ENCODE data around the gene IFT22. TPM values are rescaled to one million over a fixed set of nuclear protein-coding genes. Genes with fewer than 3 reads are reported as not detected.
"Not testable (repeated sequence)": the region's sequence is repeated elsewhere in the genome, so short reads cannot be mapped to it uniquely, and the experiment has no call there.

The IFT22 gene
- total and polyA plus RNA-seq, 2 of the 8 experiments (the other 6 are each of a cell fraction or from before 2014, with no cell fraction given) = 17.7 to 18.9 TPM

GRCh38 chr7:101287032-101287431, 34.6 kb downstream of the IFT22 start (continued):
- TF ChIP-seq CEBPB (IDR thresholded peaks at IDR 0.05; ENCODE audit: low read depth, low read length) (no peak), POU5F1 (IDR thresholded peaks at IDR 0.05; ENCODE audit: low read depth, low read length) (no peak), HDAC2 (IDR thresholded peaks at IDR 0.05; ENCODE audit: borderline replicate concordance in 1 of 2, low read depth in 2 of 2, low read length in 2 of 2) (no peak), RBBP5 (IDR thresholded peaks at IDR 0.05; ENCODE audit: borderline replicate concordance, low read depth, low read length) (no peak), SP2 (IDR thresholded peaks at IDR 0.05; ENCODE audit: low read length) (no peak), BCL11A (IDR thresholded peaks at IDR 0.05; ENCODE audit: low read depth in 2 of 2, low read length in 2 of 2) (no peak), ASH2L (IDR thresholded peaks at IDR 0.05; ENCODE audit: low read length) (no peak), RXRA (IDR thresholded peaks at IDR 0.05; ENCODE audit: insufficient read depth, low read depth, low read length) (no peak), YY1 (IDR thresholded peaks at IDR 0.05; ENCODE audit: low read depth, low read length) (no peak)

DNA sequence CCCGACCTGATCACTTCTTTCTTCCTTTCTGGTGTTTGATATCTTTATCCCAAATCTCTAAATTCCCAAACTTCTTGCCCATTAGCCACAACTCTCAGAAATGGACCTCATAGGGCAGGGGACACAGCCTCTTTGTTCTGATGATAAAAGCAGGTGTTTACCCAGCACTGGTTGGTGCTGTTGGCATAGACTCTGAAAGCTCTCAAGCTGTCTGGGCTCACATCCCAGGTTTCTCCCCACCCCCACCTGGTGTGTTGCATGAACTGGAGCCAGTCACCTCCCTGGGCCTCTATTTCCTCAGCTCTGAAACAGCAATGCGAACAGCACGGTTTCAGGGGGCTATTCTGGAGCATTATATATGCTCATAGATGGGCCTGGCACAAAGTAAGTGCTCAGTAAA, 35.7 kb downstream of the IFT22 start:
- not testable (repeated sequence) for H2AK5ac ChIP-seq (ENCODE audit: low read depth, low read length); H2BK20ac ChIP-seq (ENCODE audit: low read length); H3K18ac ChIP-seq (ENCODE audit: extremely low read depth, low read length); H3K9ac ChIP-seq (replicated peaks in 1 of 4; ENCODE audit: extremely low read depth in 1 of 4, low read depth in 3 of 4, low read length in 3 of 4); H3K79me1 ChIP-seq (ENCODE audit: low read depth, low read length); H3K9me3 ChIP-seq (ENCODE audit: insufficient read depth in 2 of 2, low read depth in 1 of 2, low read length in 1 of 2); H2BK120ac ChIP-seq (replicated peaks; ENCODE audit: low read depth, low read length); H3K4ac ChIP-seq (replicated peaks; ENCODE audit: insufficient read length, low read depth, low read length); DNase-seq (ENCODE audit: low read depth in 1 of 2, low spot score in 2 of 2); H3K27me3 ChIP-seq (replicated peaks in 1 of 4; ENCODE audit: control insufficient read depth in 3 of 4, extremely low read depth in 1 of 4, insufficient read depth in 3 of 4, low read length in 3 of 4); H4K8ac ChIP-seq (ENCODE audit: extremely low read depth, insufficient read depth, low read length); H3K23ac ChIP-seq (ENCODE audit: insufficient read length); H2BK5ac ChIP-seq (ENCODE audit: low read depth, low read length); H4K5ac ChIP-seq (ENCODE audit: insufficient read length, low read depth, low read length); H3K14ac ChIP-seq (ENCODE audit: insufficient read length); H4K20me1 ChIP-seq (replicated peaks in 1 of 2; ENCODE audit: control insufficient read depth in 1 of 2, insufficient read depth in 2 of 2, low read length in 2 of 2); H3K23me2 ChIP-seq (ENCODE audit: low read depth, low read length); H2AFZ ChIP-seq (ENCODE audit: low read length); FAIRE-seq; H3K4me2 ChIP-seq (ENCODE audit: insufficient read depth in 1 of 2, low read depth in 2 of 2, low read length in 2 of 2); H2BK15ac ChIP-seq (ENCODE audit: low read length); H4K91ac ChIP-seq (replicated peaks; ENCODE audit: insufficient read length, low read length); H2BK12ac ChIP-seq (ENCODE audit: low read depth, low read length); H3K56ac ChIP-seq (replicated peaks; ENCODE audit: insufficient read length, low read depth, low read length); H3K4me3 ChIP-seq (ENCODE audit: extremely low read depth in 1 of 4, insufficient read depth in 2 of 4, low read depth in 3 of 4, low read length in 4 of 4); H3K27ac ChIP-seq (ENCODE audit: low read depth, low read length)
- ChIA-PET POLR2A (ENCODE audit: partially characterized antibody) (interaction anchor here (1.1 to 1.5 kb wide), 3 partner anchors 9 to 12 kb away, joined by 3 to 8 read pairs (median 3); no protein-coding TSS in a partner anchor), CTCF (ENCODE audit: partially characterized antibody) (interaction anchor here (0.7 to 1.6 kb wide), 3 partner anchors 9 to 160 kb away, joined by 3 read pairs; no protein-coding TSS in a partner anchor)
- 95% methylated on average over 3 of the region's 3 CpGs; no CpG with 5 or more reads in 1 of the 2 experiments for WGBS, 2 experiments (ENCODE audit: extremely low coverage in 1 of 2, insufficient coverage in 1 of 2, insufficient read length in 1 of 2, insufficient replicate concordance in 2 of 2, low coverage in 1 of 2, low lambda C conversion rate in 2 of 2, missing lambda C conversion rate in 1 of 2)
- H3K36me3 ChIP-seq (ENCODE audit: control insufficient read depth in 2 of 4, insufficient read depth in 4 of 4, low read length in 3 of 4) = peaks cover 0 to 13% (median 9%) of the 10 kb centered on the region in 4 experiments; a peak in 4 of 8 replicates
- peaks cover 0 to 18% (median 5%) of the 10 kb centered on the region in 4 experiments; a peak in 6 of 7 replicates for H3K4me1 ChIP-seq (replicated peaks in 1 of 4; ENCODE audit: control insufficient read depth in 3 of 4, insufficient read depth in 4 of 4, low read length in 3 of 4)
- peaks cover 0 to 19% of the 10 kb centered on the region in 2 experiments; a peak in 2 of 4 replicates for H3K79me2 ChIP-seq (ENCODE audit: control insufficient read depth in 1 of 2, insufficient read depth in 2 of 2, low read length in 2 of 2)

Measured in H1 (cell line).